Measurements from ENCODE around the gene ADGRF3. TPM values are rescaled to one million over a fixed set of nuclear protein-coding genes. Genes with fewer than 3 reads are reported as not detected.
"Not testable (repeated sequence)": the region's sequence is repeated elsewhere in the genome, so short reads cannot be mapped to it uniquely, and the experiment has no call there.

Gene ADGRF3
- total RNA-seq, 1 donor from 2014 or later, result 0.16 TPM

- ATAC-seq (no peak), DNase-seq (ENCODE audit: missing footprints) (no peak)
- intact Hi-C loops (cut with DNase I), result no loop called here
Measured at GRCh38 chr2:26355038-26355995, 8.7 kb upstream of the ADGRF3 start.

- intact Hi-C loops (cut with DNase I); ATAC-seq: not testable (repeated sequence)
Measured at GRCh38 chr2:26354469-26354868, 7.9 kb upstream of the ADGRF3 start.

GRCh38 chr2:26352892-26353291 is 6.3 kb upstream of the ADGRF3 start:
- intact Hi-C loops (cut with DNase I), result no loop called here
- ATAC-seq (no peak), DNase-seq (ENCODE audit: missing footprints) (no peak)

More at GRCh38 chr2:26354469-26354868, 7.9 kb upstream of the ADGRF3 start:
- not testable (repeated sequence) for DNase-seq (ENCODE audit: missing footprints)

- intact Hi-C loops (cut with DNase I), result no loop called here
- ATAC-seq (no peak), DNase-seq (ENCODE audit: missing footprints) (no peak)
Measured at GRCh38 chr2:26351375-26352090, 4.9 kb upstream of the ADGRF3 start.

- intact Hi-C loops (cut with DNase I), result loop anchor here (5.0 to 10.0 kb wide), 2 partner anchors 107 to 475 kb away; partner anchors contain the start of genes ASXL2, HADHA and HADHB
- no peak for DNase-seq (ENCODE audit: missing footprints)
- no peak for ATAC-seq
Measured at GRCh38 chr2:26349690-26350089, 3.1 kb upstream of the ADGRF3 start.

- no peak for DNase-seq (ENCODE audit: missing footprints)
- intact Hi-C loops (cut with DNase I), result loop anchor here (5.0 to 10.0 kb wide), 2 partner anchors 105 to 473 kb away; partner anchors contain the start of genes ASXL2, HADHA and HADHB
- no peak for ATAC-seq
Measured at GRCh38 chr2:26347286-26347865, 787 bp upstream of the ADGRF3 start.

- ATAC-seq (peak; percentile 99), DNase-seq (ENCODE audit: missing footprints) (peak; percentile 99)
- intact Hi-C loops (cut with DNase I), result loop anchor here (5.0 to 10.0 kb wide), 2 partner anchors 103 to 471 kb away; partner anchors contain the start of genes ASXL2, HADHA and HADHB
Measured at GRCh38 chr2:26345545-26346453, 790 bp downstream of the ADGRF3 start, which contains the start of gene SELENOI. TSS of gene SELENOI (plus strand) at chr2:26346143. CDS start at chr2:26346233, 90 bp downstream.

GRCh38 chr2:26345283-26345544 is 1.4 kb downstream of the ADGRF3 start:
- no peak for ATAC-seq
- no peak for DNase-seq (ENCODE audit: missing footprints)
- intact Hi-C loops (cut with DNase I), result loop anchor here (5.0 to 10.0 kb wide), 2 partner anchors 103 to 470 kb away; partner anchors contain the start of genes ASXL2, HADHA and HADHB

GRCh38 chr2:26344581-26345282 is 1.9 kb downstream of the ADGRF3 start:
- ATAC-seq, result no peak
- intact Hi-C loops (cut with DNase I), result loop anchor here (5.0 to 10.0 kb wide), 2 partner anchors 102 to 470 kb away; partner anchors contain the start of genes ASXL2, HADHA and HADHB
- no peak for DNase-seq (ENCODE audit: missing footprints)

- ATAC-seq (no peak), DNase-seq (ENCODE audit: missing footprints) (no peak)
- intact Hi-C loops (cut with DNase I), result loop anchor here (10.0 kb wide), 1 partner anchor 466 kb away; the partner anchor contains the start of gene ASXL2
Measured at GRCh38 chr2:26340831-26341230, 5.8 kb downstream of the ADGRF3 start.

- intact Hi-C loops (cut with DNase I), result no loop called here
- DNase-seq (ENCODE audit: missing footprints) (no peak), ATAC-seq (no peak)
Measured at GRCh38 chr2:26337298-26337697, 9.3 kb downstream of the ADGRF3 start.

GRCh38 chr2:26336719-26337118 is 9.9 kb downstream of the ADGRF3 start:
- DNase-seq (ENCODE audit: missing footprints), result no peak
- no peak for ATAC-seq
- intact Hi-C loops (cut with DNase I), result no loop called here

GRCh38 chr2:26335231-26335630 is 11.4 kb downstream of the ADGRF3 start:
- ATAC-seq (no peak), DNase-seq (ENCODE audit: missing footprints) (no peak)
- intact Hi-C loops (cut with DNase I), result no loop called here

- ATAC-seq (no peak), DNase-seq (ENCODE audit: missing footprints) (no peak)
- intact Hi-C loops (cut with DNase I), result no loop called here
Measured at GRCh38 chr2:26333293-26333692, 13.3 kb downstream of the ADGRF3 start.

GRCh38 chr2:26331321-26331720 is 15.3 kb downstream of the ADGRF3 start:
- intact Hi-C loops (cut with DNase I); DNase-seq (ENCODE audit: missing footprints); ATAC-seq: not testable (repeated sequence)

- no peak for DNase-seq (ENCODE audit: missing footprints)
- intact Hi-C loops (cut with DNase I), result no loop called here
- no peak for ATAC-seq
Measured at GRCh38 chr2:26330604-26331003, 16.0 kb downstream of the ADGRF3 start.

- ATAC-seq, result peak; percentile 92
- intact Hi-C loops (cut with DNase I), result no loop called here
- peak; percentile 94 for DNase-seq (ENCODE audit: missing footprints)
Measured at GRCh38 chr2:26330114-26330549, 16.5 kb downstream of the ADGRF3 start.
